H1 (cell line): ENCODE measurements around the gene GPATCH4. TPM values are rescaled to one million over a fixed set of nuclear protein-coding genes. Genes with fewer than 3 reads are reported as not detected.

Experiments used
- CTCF ChIA-PET: fragments of 300-600 bp; sonication (Branson Sonifier 250); formaldehyde crosslinking; loops from one replicate; lab custom pipeline; 2021; ENCODE audit not compliant: partially characterized antibody; lab: Charles Lee
- POLR2A ChIA-PET: fragments of 300-600 bp; sonication (Branson Sonifier 250); formaldehyde crosslinking; loops from one replicate; lab custom pipeline; 2021; ENCODE audit warnings: inconsistent platforms; ENCODE audit not compliant: partially characterized antibody; lab: Charles Lee
- DNase-seq, 2 experiments: peaks; one replicate each; pipeline versions ENCODE4 v3.0.0 to v3.0.0-alpha.2; 2010 to 2022; ENCODE audit warnings: low spot score in 2 of 2, low read depth in 1 of 2, mixed read lengths in 1 of 2
- FAIRE-seq: peaks from 2 replicates; lab custom pipeline; 2011; peaks lifted over from hg19 to GRCh38; lab: Jason Lieb, UNC
- H2AFZ ChIP-seq: 2 replicates; pipeline ENCODE4 v1.8.1; 2012; ENCODE audit warnings: low read length, inconsistent platforms
- H2AK5ac ChIP-seq: 2 replicates; pipeline ENCODE4 v1.6.1; 2013; ENCODE audit warnings: low read depth, low read length
- H2BK120ac ChIP-seq: replicated peaks from 2 replicates; pipeline ENCODE3; 2013; ENCODE audit warnings: low read depth, low read length, inconsistent platforms
- H2BK12ac ChIP-seq: 2 replicates; pipeline ENCODE4 v1.6.1; 2013; ENCODE audit warnings: low read depth, low read length
- H2BK15ac ChIP-seq: 2 replicates; pipeline ENCODE4 v1.6.1; 2013; ENCODE audit warnings: low read length
- H2BK20ac ChIP-seq: 2 replicates; pipeline ENCODE4 v1.6.1; 2013; ENCODE audit warnings: low read length
- H2BK5ac ChIP-seq: 2 replicates; pipeline ENCODE4 v1.6.1; 2013; ENCODE audit warnings: low read depth, low read length
- H3K14ac ChIP-seq: 2 replicates; pipeline ENCODE4 v1.6.1; 2013; ENCODE audit warnings: inconsistent platforms; ENCODE audit not compliant: insufficient read length
- H3K18ac ChIP-seq: 2 replicates; pipeline ENCODE4 v1.6.1; 2013; ENCODE audit warnings: low read length; ENCODE audit errors: extremely low read depth
- H3K23ac ChIP-seq: 2 replicates; pipeline ENCODE4 v1.6.1; 2013; ENCODE audit warnings: inconsistent platforms; ENCODE audit not compliant: insufficient read length
- H3K23me2 ChIP-seq: 2 replicates; pipeline ENCODE4 v1.6.1; 2013; ENCODE audit warnings: low read depth, low read length
- H3K27ac ChIP-seq: 2 replicates; pipeline ENCODE4 v1.6.1; 2011; ENCODE audit warnings: low read depth, low read length, inconsistent platforms
- H3K27me3 ChIP-seq, 4 experiments: replicated peaks in 1 of 4; 1 replicate in 1 of 4; 2 replicates in 3 of 4; pipeline versions ENCODE4 v1.6.1 to v1.8.1; 2011 to 2013; ENCODE audit warnings: low read length in 3 of 4, mild to moderate bottlenecking in 3 of 4, inconsistent platforms in 2 of 4, mixed read lengths in 2 of 4, moderate library complexity in 1 of 4; ENCODE audit not compliant: control insufficient read depth in 3 of 4, insufficient read depth in 3 of 4; ENCODE audit errors: extremely low read depth in 1 of 4
- H3K36me3 ChIP-seq, 4 experiments: 2 replicates each; pipeline versions ENCODE4 v1.6.1 to v1.8.1; 2011 to 2013; ENCODE audit warnings: mild to moderate bottlenecking in 4 of 4, low read length in 3 of 4, moderate library complexity in 2 of 4, control low read depth in 1 of 4, inconsistent platforms in 1 of 4; ENCODE audit not compliant: insufficient read depth in 4 of 4, control insufficient read depth in 2 of 4
- H3K4ac ChIP-seq: replicated peaks from 2 replicates; pipeline ENCODE3; 2013; ENCODE audit warnings: low read length, low read depth, mixed read lengths, inconsistent platforms; ENCODE audit not compliant: insufficient read length
- H3K4me1 ChIP-seq, 4 experiments: replicated peaks in 1 of 4; 1 replicate in 1 of 4; 2 replicates in 3 of 4; pipeline versions ENCODE4 v1.6.1 to v1.8.1; 2011 to 2013; ENCODE audit warnings: low read length in 3 of 4, inconsistent platforms in 2 of 4, mixed read lengths in 1 of 4; ENCODE audit not compliant: insufficient read depth in 4 of 4, control insufficient read depth in 3 of 4
- H3K4me2 ChIP-seq, 2 experiments: 2 replicates each; pipeline versions ENCODE4 v1.6.1 to v1.8.1; 2011 to 2013; ENCODE audit warnings: low read depth in 2 of 2, low read length in 2 of 2, control low read depth in 1 of 2, inconsistent platforms in 1 of 2, mild to moderate bottlenecking in 1 of 2; ENCODE audit not compliant: insufficient read depth in 1 of 2
- H3K4me3 ChIP-seq, 4 experiments: fragments of 200-600, 300-600 bp in 1 of 4; sonication (generic), shearing (Covaris generic), sonication (Bioruptor Twin) in 1 of 4; 2 replicates each; pipeline versions ENCODE4 v1.5.1 to v1.8.1; 2011 to 2016; ENCODE audit warnings: low read length in 4 of 4, low read depth in 3 of 4, control low read depth in 2 of 4, inconsistent platforms in 2 of 4, mild to moderate bottlenecking in 2 of 4, mixed read lengths in 1 of 4, moderate library complexity in 1 of 4; ENCODE audit not compliant: insufficient read depth in 2 of 4; ENCODE audit errors: extremely low read depth in 1 of 4
- H3K56ac ChIP-seq: replicated peaks from 2 replicates; pipeline ENCODE3; 2013; ENCODE audit warnings: low read depth, mild to moderate bottlenecking, mixed read lengths, low read length, inconsistent platforms; ENCODE audit not compliant: insufficient read length
- H3K79me1 ChIP-seq: 2 replicates; pipeline ENCODE4 v1.6.1; 2013; ENCODE audit warnings: low read depth, low read length, control low read depth
- H3K79me2 ChIP-seq, 2 experiments: 2 replicates each; pipeline versions ENCODE4 v1.6.1 to v1.8.1; 2012 to 2013; ENCODE audit warnings: low read length in 2 of 2, mild to moderate bottlenecking in 2 of 2, inconsistent platforms in 1 of 2; ENCODE audit not compliant: insufficient read depth in 2 of 2, control insufficient read depth in 1 of 2
- H3K9ac ChIP-seq, 4 experiments: replicated peaks in 1 of 4; 1 replicate in 1 of 4; 2 replicates in 3 of 4; pipeline versions ENCODE4 v1.6.1 to v1.8.1; 2011 to 2013; ENCODE audit warnings: low read depth in 3 of 4, low read length in 3 of 4, control low read depth in 2 of 4, mild to moderate bottlenecking in 2 of 4, moderate library complexity in 2 of 4, inconsistent platforms in 1 of 4; ENCODE audit errors: extremely low read depth in 1 of 4
- H3K9me3 ChIP-seq, 2 experiments: 2 replicates each; pipeline versions ENCODE4 v1.6.1 to v1.8.1; 2012 to 2013; ENCODE audit warnings: mild to moderate bottlenecking in 2 of 2, moderate library complexity in 2 of 2, control low read depth in 1 of 2, inconsistent platforms in 1 of 2, low read depth in 1 of 2, low read length in 1 of 2, mixed read lengths in 1 of 2; ENCODE audit not compliant: insufficient read depth in 2 of 2
- H4K20me1 ChIP-seq, 2 experiments: replicated peaks in 1 of 2; 2 replicates each; pipeline versions ENCODE3 to v1.8.1; 2011 to 2013; ENCODE audit warnings: inconsistent platforms in 2 of 2, low read length in 2 of 2, mild to moderate bottlenecking in 1 of 2; ENCODE audit not compliant: insufficient read depth in 2 of 2, control insufficient read depth in 1 of 2
- H4K5ac ChIP-seq: 2 replicates; pipeline ENCODE4 v1.6.1; 2013; ENCODE audit warnings: low read length, low read depth, mixed read lengths, inconsistent platforms; ENCODE audit not compliant: insufficient read length
- H4K8ac ChIP-seq: 2 replicates; pipeline ENCODE4 v1.8.0; 2013; ENCODE audit warnings: mild to moderate bottlenecking, moderate library complexity, low read length, inconsistent platforms; ENCODE audit not compliant: insufficient read depth; ENCODE audit errors: extremely low read depth
- H4K91ac ChIP-seq: replicated peaks from 2 replicates; pipeline ENCODE3; 2013; ENCODE audit warnings: low read length, mixed read lengths, inconsistent platforms; ENCODE audit not compliant: insufficient read length
- ATF3 ChIP-seq: IDR thresholded peaks from 2 replicates; pipeline ENCODE4 v1.6.1; 2011; ENCODE audit warnings: low read depth, mild to moderate bottlenecking, low read length; ENCODE audit not compliant: insufficient read depth
- CEBPB ChIP-seq: IDR thresholded peaks from 2 replicates; pipeline ENCODE4 v1.6.1; 2012; ENCODE audit warnings: low read depth, low read length
- CHD1 ChIP-seq: IDR thresholded peaks from 2 replicates; pipeline ENCODE4 v1.6.1; 2012; ENCODE audit warnings: low read depth, low read length, improper control_type of control experiment
- EZH2 ChIP-seq: fragments of 200-600 bp; sonication (generic); IDR thresholded peaks from 2 replicates; pipeline ENCODE4 v1.7.1; 2012; ENCODE audit warnings: low read depth, mild to moderate bottlenecking, moderate library complexity, low read length, inconsistent platforms; ENCODE audit not compliant: severe bottlenecking
- GABPA ChIP-seq: IDR thresholded peaks from 2 replicates; pipeline ENCODE4 v1.6.1; 2011; ENCODE audit warnings: mild to moderate bottlenecking, low read length, moderate library complexity, borderline replicate concordance; ENCODE audit not compliant: insufficient read depth
- MAFK ChIP-seq: IDR thresholded peaks from 2 replicates; pipeline ENCODE4 v1.6.1; 2012; ENCODE audit warnings: low read depth, mild to moderate bottlenecking, improper control_type of control experiment, low read length
- NRF1 ChIP-seq: IDR thresholded peaks from 2 replicates; pipeline ENCODE4 v1.6.1; 2011; ENCODE audit warnings: mild to moderate bottlenecking, low read depth, low read length, improper control_type of control experiment
- PHF8 ChIP-seq: fragments of 200-600 bp; sonication (generic); conservative IDR thresholded peaks from 2 replicates; pipeline ENCODE4 v1.7.1; 2012; ENCODE audit warnings: low read depth, mild to moderate bottlenecking, inconsistent platforms, low read length, moderate library complexity
- RFX5 ChIP-seq: IDR thresholded peaks from 2 replicates; pipeline ENCODE4 v1.6.1; 2011; ENCODE audit warnings: low read depth, low read length, improper control_type of control experiment, borderline replicate concordance
- SIX5 ChIP-seq: IDR thresholded peaks from 2 replicates; pipeline ENCODE4 v1.6.1; 2011; ENCODE audit warnings: mild to moderate bottlenecking, low read depth, low read length
- SRF ChIP-seq: IDR thresholded peaks from 2 replicates; pipeline ENCODE4 v1.6.1; 2011; ENCODE audit warnings: mild to moderate bottlenecking, low read depth, low read length, moderate library complexity
- TAF1 ChIP-seq: IDR thresholded peaks from 2 replicates; pipeline ENCODE4 v1.6.1; 2011; ENCODE audit warnings: mild to moderate bottlenecking, low read depth, low read length
- ZNF274 ChIP-seq: IDR thresholded peaks from 2 replicates; pipeline ENCODE4 v1.7.0; 2012; ENCODE audit warnings: low read length, borderline replicate concordance; ENCODE audit errors: extremely low read depth
- WGBS, 2 experiments: shearing (Covaris generic) in 1 of 2; methylation state at CpG; one replicate each; pipeline versions ENCODE4 v1.1.6 to v1.1.7; 2013 to 2015; ENCODE audit warnings: low lambda C conversion rate in 2 of 2, mixed read lengths in 2 of 2, inconsistent platforms in 1 of 2, low coverage in 1 of 2, missing lambda C conversion rate in 1 of 2; ENCODE audit not compliant: insufficient replicate concordance in 2 of 2, insufficient coverage in 1 of 2, insufficient read length in 1 of 2; ENCODE audit errors: extremely low coverage in 1 of 2, missing lambda C conversion rate in 1 of 2; 5-methylcytosine and 5-hydroxymethylcytosine counted together
- polyA plus RNA-seq, 7 experiments: library from polyadenylated mRNA; depleted of rRNA in 3 of 7; stranded (reverse) in 5 of 7; unstranded in 2 of 7; fragments of >200 nt in 5 of 7; fragments of 200-250 nt in 2 of 7; gene quantifications; 1 replicate in 5 of 7; 2 replicates in 1 of 7; 4 replicates in 1 of 7; pipeline versions ENCODE4 v1.2.1 to v1.2.3, GENCODE V29; 2011 to 2013; ENCODE audit warnings: missing spikeins in 2 of 7, mixed read lengths in 2 of 7
- total RNA-seq: library from RNA; stranded (reverse); fragmentation: NEBNext Ultra II Directional; extraction: Animal tissue kit (Norgen Biotek cat#: 25700); gene quantifications from 2 replicates; pipeline ENCODE4 v1.2.1, GENCODE V29; 2021

The GPATCH4 gene
- total and polyA plus RNA-seq, 2 of the 8 experiments (the other 6 are each of a cell fraction or from before 2014, with no cell fraction given) = 20.5 to 47.9 TPM

GRCh38 chr1:156629823-156630449 lies 28.7 kb upstream of the GPATCH4 start:
- Histone ChIP-seq H2BK12ac (no peak overlapping the region), H3K4me3 (no peak overlapping the region), H3K56ac (no peak overlapping the region), H3K4ac (no peak overlapping the region), H3K9ac (no peak overlapping the region), H3K79me2 (no peaks in the 10 kb centered on the region), H3K27ac (no peak overlapping the region), H3K27me3 (peaks cover 9 to 21% (median 12%) of the 10 kb centered on the region in 4 experiments; a peak in 6 of 7 replicates), H3K23me2 (peaks cover 8% of the 10 kb centered on the region; the same call in 1 of the 2 replicates), H2BK120ac (no peak overlapping the region), H3K4me1 (peaks cover 0 to 7% (median 2%) of the 10 kb centered on the region in 4 experiments; a peak in 5 of 7 replicates), H3K18ac (no peak overlapping the region), H4K91ac (no peak overlapping the region), H2BK5ac (no peak overlapping the region), H2BK15ac (no peak overlapping the region), H3K79me1 (no peaks in the 10 kb centered on the region; the same call in 1 of the 2 replicates), H3K14ac (no peak overlapping the region), H2BK20ac (no peak overlapping the region), H4K8ac (no peak overlapping the region), H2AK5ac (no peak overlapping the region), H3K36me3 (no peaks in the 10 kb centered on the region; a peak in 1 of 8 replicates), H2AFZ (no peak overlapping the region), H4K5ac (no peak overlapping the region), H3K9me3 (no peaks in the 10 kb centered on the region), H3K4me2 (no peak overlapping the region), H4K20me1 (peaks cover 0 to 1% of the 10 kb centered on the region in 2 experiments), H3K23ac (no peak overlapping the region)
- POLR2A ChIA-PET = interaction anchor here (1.2 to 1.5 kb wide), 3 partner anchors 11 to 52 kb away, joined by 3 to 4 read pairs (median 4); partner anchors contain the start of gene HAPLN2
- CTCF ChIA-PET = interaction anchor here (0.6 to 43.0 kb wide), 8 partner anchors 9 to 96 kb away, joined by 3 to 868 read pairs (median 48); partner anchors contain the start of genes BCAN, CRABP2, HAPLN2 and NES
- 89% methylated on average over 8 of the region's 8 CpGs; no CpG with 5 or more reads in 1 of the 2 experiments for whole genome bisulfite sequencing, 2 experiments
- no peak for DNase-seq
- FAIRE-seq = no peak
- TF ChIP-seq MAFK (no peak), GABPA (no peak), SRF (no peak), ATF3 (no peak), CHD1 (no peak), EZH2 (no peak), RFX5 (no peak), NRF1 (no peak), SIX5 (no peak), CEBPB (no peak), TAF1 (no peak), ZNF274 (no peak), PHF8 (no peak)
